K562 treated with DMSO at 1 percent for 48 hours (cell line): Measurements from ENCODE around the gene MANF. TPM values are rescaled to one million over a fixed set of nuclear protein-coding genes. Genes with fewer than 3 reads are reported as not detected.

Experiments
- total RNA-seq: library from RNA; unstranded; fragments of 300-600 nt; gene quantifications from 2 replicates; pipeline ENCODE4 v1.2.3, GENCODE V29; 2022; ENCODE audit warnings: low replicate concordance; ENCODE audit errors: extremely low read depth

The MANF gene
- total RNA-seq: not detected in 2 replicates

GRCh38 chr3:51384726-51385473 lies at the start of gene MANF:
Gene MANF (plus strand): TSS chr3:51385291. CDS start chr3:51385343, 52 bp downstream.

GRCh38 chr3:51391075-51391565 lies 6.0 kb downstream of the MANF start, which contains the start of gene RBM15B:
Gene RBM15B (plus strand): TSS chr3:51391285. CDS start chr3:51391400, 115 bp downstream.

Other genes starting within 250 kb of the MANF start
- gene RBM15B, start 6.0 kb downstream of the MANF start, total RNA-seq: not detected in 2 replicates
- gene DCAF1, start 114.7 kb downstream of the MANF start, total RNA-seq: not detected in 2 replicates
- gene RAD54L2, start 153.4 kb downstream of the MANF start, total RNA-seq: not detected in 2 replicates